Omental fat pad (tissue), 4 donors: ENCODE results near the gene ARRB2. TPM values are rescaled to one million over a fixed set of nuclear protein-coding genes. Genes with fewer than 3 reads are reported as not detected.
A peak's percentile ranks its signal among the peaks of the same experiment; 100 is the strongest.
"Not testable (repeated sequence)": the region's sequence is repeated elsewhere in the genome, so short reads cannot be mapped to it uniquely, and the experiment has no call there.

ENCODE experiments used
- ATAC-seq: fragments of 150-250 bp; one replicate; pipeline ENCODE4 v1.9.1; 2016; ENCODE audit warnings: mild to moderate bottlenecking, moderate library complexity; ENCODE audit not compliant: low FRiP score
- DNase-seq: peaks from one replicate; pipeline ENCODE4 v3.0.0-alpha.2; 2019; ENCODE audit warnings: low spot score
- total RNA-seq, 4 donors: library from RNA; depleted of rRNA; stranded (reverse); fragments of >200 nt; gene quantifications; one replicate each; pipeline ENCODE4 v1.1.0, GENCODE V29; 2016
- TF ChIP-seq, protein P1 (sequence below), 3 donors: fragments of 450-650 bp; IDR thresholded peaks; one replicate each; pipeline ENCODE4 v1.5.1; 2016 to 2017; ENCODE audit warnings: antibody characterized with exemption in 3 of 3, mild to moderate bottlenecking in 3 of 3, moderate library complexity in 2 of 3

ARRB2 gene
- total RNA-seq, 4 donors from 2014 or later: 43.4 to 111 (median 78.6) TPM

DNA sequence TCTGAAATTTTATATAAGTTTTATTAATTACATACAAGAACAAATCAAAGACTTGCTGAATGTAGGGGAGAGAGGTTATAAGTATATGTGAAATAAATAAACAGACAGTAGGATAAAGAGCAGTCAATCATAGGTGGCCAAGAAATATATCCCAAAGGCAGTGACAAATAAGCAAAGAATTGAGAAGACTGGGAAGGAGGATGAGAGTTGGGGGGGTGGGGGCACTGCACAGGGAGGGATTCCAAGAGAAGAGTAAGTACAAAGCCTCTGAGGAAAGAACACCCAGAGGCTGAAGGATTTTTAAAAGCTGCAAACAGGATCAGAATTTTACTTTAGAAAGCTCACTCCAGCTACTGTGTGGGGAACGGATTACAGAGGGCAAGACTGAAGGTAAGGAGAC, 9.3 kb upstream of the ARRB2 start:
- DNase-seq (no peak), ATAC-seq (no peak)
- TF ChIP-seq, protein P1, sequence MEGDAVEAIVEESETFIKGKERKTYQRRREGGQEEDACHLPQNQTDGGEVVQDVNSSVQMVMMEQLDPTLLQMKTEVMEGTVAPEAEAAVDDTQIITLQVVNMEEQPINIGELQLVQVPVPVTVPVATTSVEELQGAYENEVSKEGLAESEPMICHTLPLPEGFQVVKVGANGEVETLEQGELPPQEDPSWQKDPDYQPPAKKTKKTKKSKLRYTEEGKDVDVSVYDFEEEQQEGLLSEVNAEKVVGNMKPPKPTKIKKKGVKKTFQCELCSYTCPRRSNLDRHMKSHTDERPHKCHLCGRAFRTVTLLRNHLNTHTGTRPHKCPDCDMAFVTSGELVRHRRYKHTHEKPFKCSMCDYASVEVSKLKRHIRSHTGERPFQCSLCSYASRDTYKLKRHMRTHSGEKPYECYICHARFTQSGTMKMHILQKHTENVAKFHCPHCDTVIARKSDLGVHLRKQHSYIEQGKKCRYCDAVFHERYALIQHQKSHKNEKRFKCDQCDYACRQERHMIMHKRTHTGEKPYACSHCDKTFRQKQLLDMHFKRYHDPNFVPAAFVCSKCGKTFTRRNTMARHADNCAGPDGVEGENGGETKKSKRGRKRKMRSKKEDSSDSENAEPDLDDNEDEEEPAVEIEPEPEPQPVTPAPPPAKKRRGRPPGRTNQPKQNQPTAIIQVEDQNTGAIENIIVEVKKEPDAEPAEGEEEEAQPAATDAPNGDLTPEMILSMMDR (IDR thresholded peaks at IDR 0.05): no peak

DNA sequence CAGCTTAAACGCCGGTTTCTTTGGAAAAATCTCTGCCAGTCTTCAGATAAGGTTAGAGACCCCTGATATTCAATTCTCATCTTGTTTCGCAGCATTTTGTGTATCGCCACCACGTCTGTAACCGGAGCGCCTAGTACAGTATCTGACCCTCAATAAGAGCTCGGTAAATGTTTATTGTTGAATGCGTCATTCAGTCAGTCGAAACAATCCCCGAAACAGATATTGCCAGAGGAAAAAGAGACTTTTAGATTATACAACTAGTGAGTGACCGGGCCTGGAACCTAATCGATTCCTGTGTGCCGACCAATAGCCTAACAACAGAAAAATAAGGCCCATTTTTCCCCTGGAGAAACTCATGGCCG, 7.1 kb upstream of the ARRB2 start:
- DNase-seq (no peak), ATAC-seq (no peak)
- TF ChIP-seq, protein P1 (IDR thresholded peaks at IDR 0.05): no peak

DNA sequence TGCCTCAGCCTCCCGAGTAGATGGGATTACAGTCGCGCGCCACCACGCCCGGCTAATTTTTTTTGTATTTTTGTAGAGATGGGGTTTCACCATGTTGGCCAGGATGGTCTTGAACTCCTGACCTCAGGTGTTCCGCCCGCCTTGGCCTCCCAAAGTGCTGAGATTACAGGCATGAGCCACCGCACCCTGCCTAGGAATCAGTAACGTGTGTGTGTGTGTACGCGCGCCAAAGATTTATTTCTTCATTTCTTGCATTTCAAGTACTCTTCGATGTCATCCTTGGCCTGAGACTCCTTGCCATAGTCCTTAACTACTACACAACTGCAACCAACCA, 5.9 kb upstream of the ARRB2 start:
- not testable (repeated sequence) for ATAC-seq, DNase-seq

DNA sequence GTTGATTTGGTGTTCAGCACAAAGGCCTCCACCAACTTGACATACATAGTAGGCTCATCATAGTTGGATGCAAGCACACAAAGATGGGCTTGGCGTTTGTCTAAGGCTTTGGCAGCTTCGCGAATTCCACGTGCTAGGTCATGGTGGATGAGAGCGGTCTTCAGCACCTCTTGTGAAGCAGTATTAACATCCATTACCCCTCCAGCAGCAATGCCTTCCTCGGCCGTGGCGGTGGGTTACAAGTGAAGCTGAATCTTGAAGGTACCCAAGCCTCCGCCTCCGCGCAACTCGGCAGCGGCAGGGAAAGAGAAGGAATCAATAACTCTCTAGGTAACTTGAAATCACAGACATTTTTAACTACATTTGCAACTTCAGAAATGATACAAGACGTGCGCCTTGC, 5.4 kb upstream of the ARRB2 start:
- ATAC-seq (no peak), DNase-seq (no peak)
- TF ChIP-seq, protein P1 (IDR thresholded peaks at IDR 0.05): no peak

DNA sequence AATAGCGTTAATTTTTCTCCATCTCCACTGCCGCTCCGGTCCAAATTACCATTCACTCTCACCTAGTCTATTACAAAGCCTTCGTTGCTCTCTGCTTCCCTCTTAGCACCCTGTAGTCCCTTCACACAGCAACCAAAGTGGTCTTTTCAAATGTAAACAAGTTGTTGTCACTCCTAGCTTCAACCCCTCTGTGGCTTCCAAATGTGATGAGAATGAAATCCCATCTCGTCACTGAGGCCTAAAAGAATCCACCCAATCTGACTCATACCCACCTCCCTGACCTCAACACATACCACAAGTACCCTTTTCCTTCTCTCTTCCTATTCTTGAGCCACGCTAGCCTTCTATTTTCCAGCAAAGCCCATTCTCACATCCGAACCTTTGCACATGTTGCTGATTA, 4.3 kb upstream of the ARRB2 start:
- TF ChIP-seq, protein P1 (IDR thresholded peaks at IDR 0.05): no peak
- DNase-seq (no peak), ATAC-seq (no peak)

DNA sequence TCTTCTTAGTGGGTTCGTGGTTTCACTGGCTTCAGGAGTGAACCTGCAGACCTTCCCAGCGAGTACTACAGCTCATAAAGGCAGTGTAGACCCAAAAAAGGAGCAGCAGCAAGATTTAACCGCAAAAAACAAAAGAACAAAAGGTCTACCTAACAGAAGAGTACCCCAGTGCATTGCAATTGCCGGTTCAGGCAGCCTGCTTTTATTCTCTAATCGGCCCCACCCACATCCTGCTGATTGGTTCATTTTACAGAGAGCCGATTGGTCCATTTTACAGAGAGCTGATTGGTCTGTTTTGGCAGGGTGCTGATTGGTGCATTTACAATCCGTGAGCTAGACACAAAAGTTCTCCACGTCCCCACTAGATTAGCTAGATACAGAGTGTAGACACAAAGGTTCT, 2.0 kb upstream of the ARRB2 start:
- no peak for DNase-seq
- TF ChIP-seq, protein P1 (IDR thresholded peaks at IDR 0.05): no peak
- ATAC-seq: no peak

DNA sequence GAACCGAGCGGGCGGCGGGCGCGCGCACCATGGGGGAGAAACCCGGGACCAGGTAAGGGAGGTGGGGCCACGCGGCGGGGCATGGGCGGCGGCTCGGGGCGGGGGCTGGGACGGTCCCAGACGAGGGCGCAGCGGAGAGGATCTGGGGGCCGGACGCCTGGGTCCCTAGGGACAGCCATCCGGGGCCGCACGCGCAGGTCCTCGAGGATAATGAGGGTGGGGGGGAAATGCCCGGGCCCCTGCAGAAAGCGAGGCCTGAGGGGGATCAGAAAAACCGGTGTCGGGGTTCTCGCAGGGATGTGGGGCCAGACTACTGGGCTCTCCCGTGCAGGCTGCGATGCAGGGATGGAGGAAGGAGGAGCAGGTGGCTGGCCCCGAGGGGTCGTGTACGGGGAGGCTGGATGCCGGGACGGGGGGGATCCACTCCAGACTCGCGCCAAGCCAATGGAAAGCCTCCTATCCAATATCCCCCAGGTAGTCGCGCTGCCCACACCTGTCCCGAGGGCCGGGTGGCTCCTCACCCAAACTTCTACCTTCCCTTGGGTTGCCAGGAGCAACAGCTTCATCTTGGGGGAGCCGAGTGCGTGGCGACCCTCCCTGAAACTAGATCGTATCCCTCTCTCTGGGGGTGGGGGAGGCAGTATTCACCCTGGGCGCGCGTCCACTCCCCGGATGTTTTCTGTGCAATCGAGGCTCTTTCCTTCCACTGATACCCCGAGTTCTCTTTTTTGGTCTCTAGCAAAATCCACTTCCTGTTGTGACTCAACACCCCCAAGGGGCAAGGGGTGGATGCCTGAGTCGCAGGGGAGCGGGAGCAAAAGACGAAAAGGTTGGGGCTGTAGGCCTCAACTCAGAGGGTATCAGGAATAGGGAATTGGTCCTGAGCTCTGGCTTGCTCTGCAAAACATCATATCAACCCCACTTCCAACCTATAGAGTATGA, 532 bp downstream of the ARRB2 start:
- TF ChIP-seq, protein P1 (IDR thresholded peaks at IDR 0.05): no peak
- ATAC-seq (peak; percentile 1), DNase-seq (no peak)
